Hematopoietic multipotent progenitor cell treated with erythropoietin and hydrocortisone succinate and interleukin-3 and kit ligand, for 8 days (in vitro differentiated cells): ENCODE measurements around the gene CYP26B1.

Experiments used
- DNase-seq: peaks from one replicate; pipeline ENCODE4 v3.0.0-alpha.2; 2015

Gene CYP26B1

DNA sequence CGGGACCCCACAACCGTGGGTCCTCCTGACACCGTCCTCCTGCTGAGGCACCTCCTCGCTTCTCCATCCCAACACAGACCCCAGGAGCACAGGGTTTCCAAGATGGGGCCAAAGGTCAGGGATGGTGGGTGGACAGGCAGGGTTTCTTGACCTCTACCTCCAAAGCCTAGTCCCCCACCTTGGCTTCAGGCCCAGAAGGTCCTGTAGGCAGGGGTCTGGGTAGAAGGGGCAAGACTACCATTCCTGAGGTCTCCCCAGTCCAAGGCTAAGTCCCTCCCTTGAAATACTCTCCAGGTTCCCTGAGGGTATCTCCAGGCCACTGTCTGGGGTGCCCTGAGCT, 7.1 kb downstream of the CYP26B1 start:
- DNase-seq = no peak

DNA sequence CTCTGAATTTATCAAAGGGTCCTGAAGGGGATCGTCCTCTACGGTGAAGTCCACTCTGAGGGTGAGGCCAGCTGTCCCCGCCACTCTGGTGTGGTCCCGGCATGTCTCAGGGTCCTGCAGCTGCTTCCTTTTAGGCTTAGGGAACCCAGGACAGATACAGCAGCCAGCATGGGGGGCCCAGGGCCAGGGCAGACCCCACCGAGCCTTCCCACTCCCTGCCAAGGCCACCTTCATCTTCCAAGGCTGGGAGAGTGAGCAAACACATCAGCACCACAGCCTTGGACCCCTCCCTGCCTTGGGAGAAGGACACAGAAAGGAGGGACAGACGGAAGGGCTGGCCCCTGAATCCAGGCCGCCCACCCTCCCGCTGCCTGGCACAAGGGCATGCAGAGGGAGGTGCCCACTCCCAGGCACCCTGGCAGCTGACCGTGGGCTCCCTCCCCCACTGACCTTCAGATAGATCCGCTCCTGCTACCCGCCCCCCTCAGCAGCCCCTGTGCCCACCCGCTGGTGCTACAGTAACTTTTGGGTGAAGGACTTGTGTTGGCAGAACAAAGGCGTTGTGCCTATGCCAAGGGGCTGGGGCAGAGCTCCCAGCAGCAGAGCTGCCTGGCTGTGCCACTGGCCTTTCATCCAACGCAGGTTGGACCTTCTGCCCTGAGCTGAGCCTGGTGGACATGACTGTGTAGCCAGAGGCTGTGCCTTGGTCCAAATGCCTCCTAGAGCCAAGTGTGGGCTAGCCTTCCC, 7.6 kb downstream of the CYP26B1 start:
- no peak for DNase-seq

DNA sequence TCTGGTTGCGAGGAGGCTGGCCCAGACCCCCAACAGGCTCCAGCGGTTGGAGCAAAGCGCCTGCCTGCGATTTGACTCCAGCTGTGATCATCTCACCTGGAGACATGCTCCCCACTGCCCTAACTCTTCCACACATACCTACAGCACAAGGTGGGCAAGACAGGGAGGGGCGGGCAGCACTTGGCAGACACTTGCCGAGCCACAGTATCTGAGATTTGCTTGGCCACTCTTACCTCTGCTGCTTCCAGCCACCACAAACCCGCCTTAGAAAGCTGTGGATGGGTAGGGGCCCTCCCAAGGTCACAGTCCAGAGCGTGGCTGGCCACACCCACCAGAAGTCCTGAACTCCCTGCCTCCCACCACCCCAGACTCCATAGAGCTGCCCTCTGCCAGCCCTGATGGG, 8.2 kb downstream of the CYP26B1 start:
- no peak for DNase-seq

DNA sequence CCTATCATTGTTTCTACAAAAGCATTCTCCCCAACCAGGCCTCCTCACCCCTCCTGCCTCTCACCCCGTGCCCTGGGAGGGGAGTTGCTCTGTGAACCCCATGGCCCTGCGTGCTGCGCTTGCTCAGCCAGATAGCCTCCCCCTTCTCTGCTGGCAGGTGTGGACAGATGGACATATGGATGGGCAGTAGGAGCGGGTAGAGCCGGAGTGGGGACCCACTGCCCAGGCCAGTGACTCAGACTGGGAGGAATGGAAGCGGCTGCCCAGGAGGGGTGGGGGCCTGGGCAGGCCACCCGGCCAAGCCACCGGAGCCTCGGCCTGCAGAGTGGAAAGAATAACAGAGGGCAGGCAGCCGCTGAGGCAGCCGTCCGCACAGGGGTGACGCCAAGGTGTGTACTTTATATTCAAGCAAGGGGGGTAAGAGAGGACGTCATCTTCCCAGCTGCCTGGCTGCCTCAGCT, 8.7 kb downstream of the CYP26B1 start:
- DNase-seq = no peak

DNA sequence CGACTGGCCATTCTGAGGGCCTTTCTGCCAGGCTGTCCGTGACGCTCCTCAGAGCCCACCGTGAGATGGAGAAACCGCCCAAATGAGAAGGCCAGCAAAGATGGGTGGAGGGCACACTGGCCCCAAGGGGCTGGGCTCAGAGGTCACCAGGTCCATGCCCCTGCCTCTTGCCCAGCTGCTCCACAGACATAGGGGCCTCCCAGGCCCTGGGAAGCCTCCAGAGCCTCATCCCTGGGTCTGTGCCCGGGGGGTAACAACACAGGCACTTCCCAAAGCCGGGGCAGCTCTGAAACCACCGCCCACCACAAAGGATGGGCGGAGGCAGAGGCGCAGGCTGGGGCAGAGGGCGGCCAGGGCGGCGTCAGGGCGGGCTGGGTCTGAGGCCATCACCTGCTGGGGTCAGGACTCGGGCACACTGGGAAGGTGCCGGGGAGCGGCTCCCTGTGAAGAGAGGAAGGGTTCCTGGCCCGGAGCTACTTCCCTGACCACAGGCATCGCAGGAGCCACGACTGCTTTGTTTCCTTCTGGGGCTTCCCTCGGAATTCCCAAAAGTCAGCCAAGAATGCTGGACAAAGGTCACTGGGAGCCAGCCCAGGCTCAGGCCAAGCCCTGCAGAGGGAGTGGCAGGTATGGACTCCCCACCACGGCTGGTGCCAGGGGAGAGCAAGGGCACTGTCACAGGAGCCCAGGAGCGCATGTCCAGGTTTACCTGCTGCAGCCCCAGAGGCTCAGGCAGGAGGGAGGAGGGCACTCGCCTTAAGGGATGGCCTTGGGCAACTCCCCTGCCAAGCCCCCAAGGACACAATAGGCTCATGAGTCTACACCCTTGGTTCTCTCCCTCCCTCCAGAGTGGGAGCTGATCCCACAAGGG, 9.4 kb downstream of the CYP26B1 start:
- DNase-seq = no peak

DNA sequence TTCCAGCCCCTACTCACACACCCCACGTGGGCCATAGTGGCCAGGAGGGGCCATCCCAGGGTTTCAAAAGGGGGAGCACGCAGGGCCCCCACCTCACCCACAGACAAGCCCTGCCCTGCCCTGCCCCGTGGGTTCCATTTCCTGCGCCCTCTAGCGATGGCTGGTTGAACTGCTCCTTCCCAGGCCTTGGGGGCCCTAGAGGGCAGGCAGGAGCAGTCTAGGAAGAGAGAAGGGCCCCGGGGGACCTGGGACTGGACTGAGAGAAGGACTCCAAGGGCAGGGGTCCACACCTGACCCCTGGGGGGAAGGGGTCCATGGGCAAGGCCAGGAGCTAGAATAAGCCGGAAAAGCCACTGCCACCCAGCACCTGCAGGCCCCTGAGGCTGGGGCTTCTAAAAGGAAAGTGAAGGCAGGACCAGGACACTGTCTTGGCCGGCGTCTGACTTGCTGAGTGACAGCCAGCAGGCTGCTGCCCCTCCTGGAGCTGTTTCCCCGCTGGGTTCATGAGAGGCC, 10.1 kb downstream of the CYP26B1 start:
- DNase-seq = peak; percentile 59

DNA sequence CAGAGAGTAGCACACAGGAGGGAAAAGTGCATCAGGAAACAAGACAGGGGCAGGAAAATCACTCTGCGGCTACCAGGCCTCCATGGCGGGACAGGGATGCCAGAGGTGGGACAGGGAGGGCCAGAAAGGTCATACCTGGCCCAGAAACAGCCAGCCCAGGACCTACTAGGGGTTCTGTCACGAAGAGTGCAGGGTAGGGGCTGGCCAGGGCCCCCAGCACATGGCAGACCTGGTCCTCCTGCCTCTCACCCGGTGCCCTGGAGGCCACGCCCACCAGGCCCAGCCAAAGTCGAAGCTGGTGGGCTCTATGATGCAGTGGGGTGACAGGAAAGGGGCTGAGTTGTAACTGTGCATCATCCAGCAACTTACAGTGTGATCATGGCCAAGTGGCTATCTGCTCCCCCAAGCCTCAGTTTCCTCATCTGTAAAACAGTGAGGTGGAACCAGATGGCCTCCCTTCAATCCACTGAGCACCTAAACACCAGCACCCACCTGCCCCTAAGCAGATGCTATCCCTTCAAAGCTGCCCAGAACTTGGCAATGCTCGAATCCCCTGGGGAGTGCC, 10.6 kb downstream of the CYP26B1 start:
- DNase-seq = no peak

DNA sequence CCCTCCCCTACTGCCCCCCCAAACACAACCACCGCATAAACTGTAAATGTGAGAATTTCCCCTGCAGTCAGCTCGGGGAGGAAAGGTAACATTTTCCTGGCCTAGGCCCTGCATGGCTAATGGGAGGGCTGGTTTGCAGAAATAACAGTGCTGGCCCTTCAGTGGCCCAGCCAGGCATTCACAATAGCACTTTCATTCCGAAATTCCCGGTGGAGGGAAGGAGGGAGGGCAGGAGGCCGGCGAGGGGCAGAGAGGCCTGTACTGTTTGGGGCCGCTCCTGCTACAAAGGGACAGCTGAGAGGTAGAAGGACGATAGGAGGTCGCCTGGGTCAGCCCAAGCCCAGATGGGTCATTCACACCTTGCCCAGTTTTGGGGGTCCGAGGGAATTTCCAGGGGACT, 11.3 kb downstream of the CYP26B1 start:
- DNase-seq = no peak

DNA sequence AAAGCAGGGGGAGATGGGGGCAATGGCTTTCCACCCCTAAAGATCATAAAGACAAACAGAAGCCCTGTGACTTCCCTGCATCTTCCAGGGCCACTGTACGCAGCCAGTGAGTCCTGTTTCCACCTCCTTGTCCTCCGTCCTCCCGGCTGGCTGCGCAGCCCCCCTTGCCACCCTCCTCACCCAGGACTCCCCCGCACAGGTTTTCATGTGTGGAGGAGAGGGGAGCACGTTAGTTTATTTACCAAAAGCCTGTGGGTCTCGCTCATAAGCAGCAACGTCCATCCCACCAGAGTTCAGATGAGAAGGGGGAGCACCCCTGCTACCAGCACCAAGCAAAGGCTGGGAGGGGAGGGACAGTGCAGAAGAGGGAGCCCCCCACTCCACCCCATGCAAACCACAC, 11.7 kb downstream of the CYP26B1 start:
- DNase-seq = no peak

DNA sequence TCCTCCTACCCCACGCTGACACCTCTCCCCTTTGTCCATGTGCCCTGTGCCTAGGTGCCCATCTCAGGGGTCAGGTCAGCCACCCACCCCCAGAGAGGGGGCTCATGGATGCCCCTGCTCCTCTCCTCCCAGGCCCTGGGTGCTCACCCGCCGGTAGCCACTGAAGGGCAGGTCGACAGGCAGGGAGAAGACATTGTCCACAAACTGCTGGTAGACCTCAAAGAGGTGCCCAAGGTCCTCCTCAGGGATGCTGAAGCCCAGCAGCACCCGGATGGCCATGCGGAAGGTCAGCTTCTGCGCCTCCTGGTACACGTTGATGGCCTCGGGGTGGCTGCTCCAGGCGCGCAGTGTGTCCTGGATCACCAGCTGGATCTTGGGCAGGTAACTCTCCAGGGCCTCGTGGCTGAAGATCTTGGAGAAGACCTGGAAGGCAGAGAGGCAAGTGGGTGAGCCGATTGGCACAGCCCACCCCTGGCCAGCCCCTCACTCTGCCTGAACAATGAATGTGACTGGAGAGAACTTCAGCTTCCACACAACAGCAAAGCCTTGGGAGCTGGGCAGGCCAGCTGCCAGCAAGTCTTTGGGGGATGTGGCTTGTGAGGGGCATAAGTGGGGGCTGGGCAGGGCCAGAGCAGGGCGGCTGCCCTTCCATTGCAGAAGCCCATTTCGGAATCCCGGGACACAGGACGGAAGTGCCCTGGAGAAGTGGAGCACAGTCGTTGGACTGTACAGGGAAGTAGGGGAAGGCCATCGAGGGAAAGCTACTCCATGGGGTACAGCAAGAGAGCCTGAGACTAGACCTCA, 12.5 kb downstream of the CYP26B1 start:
- DNase-seq = no peak

DNA sequence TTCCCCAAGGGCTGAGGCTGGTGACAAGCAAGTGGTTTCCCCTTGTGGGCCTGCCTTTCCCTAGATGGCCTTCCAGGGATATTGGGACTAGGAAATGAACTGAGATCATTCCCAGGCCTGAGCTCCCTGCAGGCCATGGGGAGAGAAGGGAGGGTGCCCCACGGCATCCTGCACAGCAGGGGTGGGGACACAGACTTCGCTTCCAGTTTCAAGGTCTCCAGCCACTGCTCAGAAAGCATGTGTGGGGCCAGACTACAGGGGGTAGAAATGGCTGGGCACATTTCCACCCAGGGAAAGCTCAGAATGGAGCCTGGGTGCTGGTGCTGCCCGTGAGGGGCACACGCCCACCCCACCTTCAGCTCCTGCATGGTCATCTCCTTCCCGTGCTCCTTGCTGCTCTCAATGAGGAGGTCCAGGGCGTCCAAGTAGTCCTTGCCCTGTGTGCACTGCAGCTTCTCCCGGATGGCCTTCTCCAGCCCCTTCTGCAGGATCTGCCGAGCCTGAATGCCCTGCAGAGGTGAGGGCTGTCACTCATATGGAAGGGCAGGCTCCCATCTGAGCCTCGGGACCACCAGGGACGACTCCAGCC, 13.2 kb downstream of the CYP26B1 start:
- DNase-seq = no peak

DNA sequence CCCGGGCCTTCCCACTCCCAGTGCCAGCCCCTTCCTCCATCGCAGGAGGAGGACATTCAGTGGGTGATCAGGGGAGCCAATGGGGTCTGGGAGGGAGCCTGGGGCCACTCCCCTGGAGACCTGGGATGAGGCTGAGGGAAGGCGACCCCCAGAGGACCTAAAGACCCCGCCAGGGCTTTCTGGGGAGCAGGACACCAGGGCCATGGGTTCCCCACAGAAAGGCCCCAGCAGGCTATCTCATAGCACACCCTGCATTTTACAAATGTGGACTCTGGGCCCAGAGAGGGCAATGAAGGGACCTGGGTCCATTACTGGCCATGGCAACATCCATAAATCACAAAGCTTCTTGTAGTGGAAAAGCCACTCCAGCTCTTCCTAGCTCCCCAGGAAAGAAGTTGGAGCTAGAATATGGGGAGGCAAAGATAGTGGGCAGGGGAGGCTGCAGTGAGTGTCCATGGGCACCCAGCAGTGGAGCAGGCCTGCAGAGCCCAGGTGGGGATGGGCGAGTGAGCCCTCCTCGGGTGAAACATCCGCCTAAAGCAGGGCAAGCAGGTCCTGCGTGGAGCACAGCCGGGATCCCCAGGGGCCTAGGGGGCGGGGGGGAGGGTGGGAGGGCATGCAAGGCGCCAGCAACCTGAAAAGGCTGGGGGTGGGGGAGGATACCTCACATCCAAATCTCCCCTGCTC, 13.8 kb downstream of the CYP26B1 start:
- DNase-seq = no peak

DNA sequence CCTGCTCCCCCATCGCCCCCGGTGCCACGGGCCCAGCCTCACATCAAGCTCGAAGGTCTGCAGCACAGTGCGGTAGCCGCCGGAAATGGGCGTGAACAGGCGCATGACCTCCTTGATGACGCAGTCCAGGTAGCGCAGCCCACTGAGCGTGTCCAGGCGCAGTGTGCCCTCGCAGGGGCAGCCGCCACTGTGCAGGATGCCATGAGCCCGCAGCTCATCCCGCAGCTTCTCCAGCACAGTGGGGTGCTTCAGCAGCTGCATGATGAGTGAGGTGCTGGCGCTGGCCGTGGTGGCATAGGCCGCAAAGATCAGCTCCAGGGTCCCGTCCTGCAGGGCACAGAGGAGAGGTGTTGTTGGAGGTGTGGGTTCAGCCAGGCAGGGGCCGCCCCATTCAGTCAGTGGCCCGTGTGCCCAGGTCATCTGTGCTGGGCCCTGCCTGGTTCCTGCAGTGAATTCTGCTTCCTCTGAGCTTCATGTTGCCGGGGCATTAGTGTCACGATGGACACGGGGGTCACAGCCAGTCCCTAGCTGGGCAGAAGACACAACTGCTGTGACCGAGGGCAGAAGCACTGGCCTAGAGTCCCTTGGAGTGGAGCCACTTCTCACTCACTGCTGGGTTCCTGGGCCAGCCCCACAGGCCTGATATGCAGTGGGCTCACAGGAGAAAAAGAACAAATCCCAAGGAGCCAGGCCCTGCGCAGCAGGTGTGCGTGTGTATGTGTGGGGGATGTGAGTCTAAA, 14.5 kb downstream of the CYP26B1 start:
- DNase-seq = no peak

DNA sequence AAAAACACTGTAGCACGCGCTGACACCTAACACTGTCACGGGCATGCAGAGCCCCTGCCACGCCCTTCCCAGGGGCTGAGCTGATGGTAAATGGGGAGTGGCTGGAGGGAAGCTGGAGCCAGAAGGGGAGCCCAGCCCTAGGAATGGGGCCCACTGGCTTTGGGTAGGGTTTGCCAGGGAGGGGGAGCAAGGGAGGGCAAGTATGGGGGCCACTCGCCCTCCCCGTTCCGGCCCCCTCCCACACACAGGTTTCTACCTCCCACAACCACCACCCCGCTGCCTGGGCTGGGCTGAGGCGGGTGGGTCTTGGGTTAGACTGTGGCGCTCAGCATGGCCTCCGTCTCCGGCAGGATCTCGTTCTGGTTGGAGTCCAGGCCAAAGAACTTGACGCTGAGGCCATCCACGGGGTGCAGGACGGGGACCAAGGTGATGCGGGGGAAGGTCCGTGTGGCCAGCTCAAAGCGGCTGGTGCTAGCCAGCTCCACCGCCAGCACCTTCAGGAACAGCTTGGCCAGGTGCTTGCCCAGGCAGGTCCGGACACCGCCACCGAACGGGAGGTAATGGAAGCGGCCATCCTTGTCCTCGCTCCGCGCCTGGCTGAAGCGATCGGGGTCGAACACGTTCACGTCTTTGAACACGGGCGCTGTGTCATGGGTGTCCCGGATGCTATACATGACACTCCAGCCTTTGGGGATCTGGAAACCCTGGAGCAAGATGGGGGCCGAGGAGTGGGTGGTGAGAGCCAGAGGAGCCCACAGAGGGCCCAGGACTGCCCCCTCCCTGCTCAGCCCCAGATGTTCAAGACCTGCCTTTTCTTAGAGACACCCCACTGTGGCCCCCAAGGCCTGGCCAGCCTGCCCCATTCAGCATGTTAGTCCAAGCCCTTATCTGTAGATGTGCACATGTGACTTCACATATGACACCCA, 15.5 kb downstream of the CYP26B1 start:
- DNase-seq = no peak

DNA sequence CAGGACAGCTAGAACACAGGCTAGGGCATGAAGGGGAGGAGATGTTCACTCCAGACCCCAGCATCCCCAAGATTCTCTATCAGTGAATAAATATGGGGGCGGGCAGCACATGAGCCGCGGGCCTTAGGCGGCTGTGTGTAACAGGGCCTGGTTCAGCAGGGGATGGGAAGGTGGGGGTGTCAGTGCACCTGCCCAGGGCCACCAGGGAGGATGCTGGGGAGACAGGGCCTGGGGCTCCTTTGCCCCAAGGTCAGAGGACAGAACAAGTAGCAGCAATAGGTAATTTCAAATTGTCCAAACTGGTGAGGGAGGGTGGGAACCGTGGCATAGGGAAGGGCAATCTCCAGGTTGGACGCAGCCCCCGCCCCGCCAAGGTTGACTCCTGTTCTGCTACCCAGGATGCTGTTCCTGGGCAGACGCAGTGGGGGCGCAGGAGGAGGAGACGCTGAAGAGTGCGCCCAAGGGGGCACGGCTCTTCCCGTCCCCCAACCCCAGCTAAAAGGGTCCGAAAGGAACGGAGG, 16.2 kb downstream of the CYP26B1 start:
- no peak for DNase-seq

DNA sequence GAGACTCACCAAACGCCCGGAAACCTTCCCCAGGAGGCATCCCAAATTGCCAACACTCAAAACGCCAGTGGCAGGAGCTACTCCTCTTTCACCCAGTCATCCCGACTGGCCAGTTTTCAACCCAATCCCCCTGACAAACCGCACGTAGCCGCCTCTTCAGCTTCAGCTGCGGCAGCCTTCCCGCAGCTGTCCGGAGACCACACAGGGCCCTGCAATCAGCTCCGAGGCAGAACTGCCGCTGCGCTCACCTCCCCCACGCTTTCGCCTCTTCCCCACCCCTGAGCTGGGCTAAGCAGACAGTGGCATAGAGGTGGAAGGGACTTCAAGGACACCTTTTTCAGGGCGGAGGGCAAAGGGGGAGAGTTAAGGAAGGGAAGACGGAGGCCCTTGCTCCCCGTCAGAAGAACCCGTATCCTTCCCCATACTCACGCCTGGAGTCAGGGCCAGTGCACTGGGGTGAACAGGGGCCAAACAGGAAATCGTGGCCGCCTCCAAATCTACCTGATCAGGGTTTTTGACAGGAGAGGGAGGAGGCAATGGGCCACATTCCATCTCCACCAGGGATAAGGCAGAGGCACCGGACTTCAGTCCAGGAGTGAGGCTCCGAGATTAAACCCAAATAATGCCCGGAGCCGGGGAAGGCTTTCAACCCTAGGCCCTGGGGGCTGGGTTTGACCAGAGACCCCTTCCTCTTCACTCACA, 16.9 kb downstream of the CYP26B1 start:
- no peak for DNase-seq

DNA sequence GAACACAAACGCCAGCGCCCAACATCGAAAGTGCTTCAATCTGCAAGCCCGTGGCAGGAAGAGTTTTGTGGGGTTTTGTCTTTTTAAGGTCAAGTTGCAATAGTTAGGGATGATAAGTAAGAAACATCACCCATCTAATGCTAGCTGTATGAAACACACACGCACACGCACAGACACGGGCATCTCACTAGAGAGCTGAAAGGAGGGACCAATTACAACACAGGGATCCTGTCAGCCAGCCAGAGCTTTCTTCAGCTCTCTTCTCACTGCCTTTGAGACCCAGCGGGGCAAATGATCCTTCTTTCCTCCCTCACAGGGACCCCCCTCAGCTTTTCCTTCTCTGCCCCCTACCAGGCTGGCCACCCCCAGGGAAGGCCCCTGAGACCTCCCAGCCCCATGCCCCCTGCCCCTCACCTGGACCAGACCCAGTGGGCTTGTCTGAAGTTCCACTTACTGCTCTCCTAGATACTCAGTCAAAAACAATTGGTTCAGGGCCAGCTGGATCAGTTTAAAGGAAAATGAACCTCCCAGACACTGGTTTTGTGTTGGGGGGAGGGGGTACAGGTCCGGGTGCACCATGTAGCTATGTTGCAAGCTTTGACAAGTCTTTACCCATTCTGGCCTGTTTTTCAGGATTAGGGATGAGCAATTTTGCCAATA, 17.9 kb downstream of the CYP26B1 start:
- no peak for DNase-seq

DNA sequence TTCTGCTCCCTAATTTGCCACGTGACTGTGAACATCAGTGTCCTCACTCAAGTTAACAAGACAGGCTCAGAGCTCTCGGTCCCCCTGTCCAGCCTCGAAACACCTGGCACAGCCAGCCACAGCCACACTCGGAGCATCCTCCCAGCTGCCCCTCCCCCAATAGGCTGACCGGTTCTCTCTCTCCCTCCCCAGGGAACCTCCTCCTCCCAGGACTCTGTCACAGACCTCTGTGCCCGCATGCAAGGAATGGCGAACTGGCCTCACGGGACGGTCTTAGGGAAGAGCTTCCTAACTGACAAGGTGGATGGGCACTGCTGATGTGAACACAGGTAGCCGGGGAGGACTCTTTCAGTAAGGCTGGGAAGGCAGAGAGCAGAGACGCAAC, 18.8 kb downstream of the CYP26B1 start:
- DNase-seq = no peak
